GM18909 (cell line): ENCODE data around the gene NTN3.

Source experiments
- ATAC-seq: cut with Tn5 transposase; IDR thresholded peaks from one replicate; pipeline ENCODE4 v1.9.1; 2021; ENCODE audit warnings: mild to moderate bottlenecking; ENCODE audit not compliant: unreplicated experiment, poor library complexity

The NTN3 gene

DNA sequence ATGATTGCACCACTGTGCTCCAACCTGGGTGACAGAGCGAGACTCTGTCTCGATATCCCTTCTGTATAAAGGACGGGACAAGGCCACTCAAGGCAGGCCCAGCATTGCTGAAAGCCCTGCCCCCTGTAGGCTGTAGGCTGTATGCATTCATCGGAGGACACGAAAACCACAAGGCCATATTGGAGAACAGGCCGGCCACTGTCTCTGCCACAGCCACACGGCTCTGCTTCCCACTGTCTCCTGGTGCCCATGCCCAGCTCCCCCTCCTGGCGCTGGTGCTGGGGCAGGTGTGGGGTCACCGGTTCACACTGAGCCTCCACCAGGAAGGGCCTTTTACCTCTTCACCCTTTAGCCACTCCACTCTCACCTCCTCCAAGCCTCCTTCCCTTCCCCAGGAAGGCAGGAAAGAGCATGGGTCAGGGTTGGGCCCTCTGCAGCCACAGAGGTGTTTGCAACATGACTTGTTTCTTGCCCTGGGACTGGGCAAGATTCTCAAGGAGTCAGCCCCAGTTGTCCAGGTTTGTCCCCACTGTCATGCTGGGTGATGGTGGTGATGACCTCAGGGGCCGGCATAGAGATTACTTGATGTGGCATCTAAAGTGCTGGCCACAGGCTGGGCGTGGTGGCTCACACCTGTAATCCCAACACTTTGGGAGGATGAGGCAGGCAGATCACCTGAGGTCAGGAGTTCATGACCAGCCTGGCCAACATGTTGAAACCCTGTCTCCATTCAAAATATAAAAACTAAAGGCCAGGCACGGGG is 5.3 kb upstream of the NTN3 start:
- no peak for ATAC-seq

DNA sequence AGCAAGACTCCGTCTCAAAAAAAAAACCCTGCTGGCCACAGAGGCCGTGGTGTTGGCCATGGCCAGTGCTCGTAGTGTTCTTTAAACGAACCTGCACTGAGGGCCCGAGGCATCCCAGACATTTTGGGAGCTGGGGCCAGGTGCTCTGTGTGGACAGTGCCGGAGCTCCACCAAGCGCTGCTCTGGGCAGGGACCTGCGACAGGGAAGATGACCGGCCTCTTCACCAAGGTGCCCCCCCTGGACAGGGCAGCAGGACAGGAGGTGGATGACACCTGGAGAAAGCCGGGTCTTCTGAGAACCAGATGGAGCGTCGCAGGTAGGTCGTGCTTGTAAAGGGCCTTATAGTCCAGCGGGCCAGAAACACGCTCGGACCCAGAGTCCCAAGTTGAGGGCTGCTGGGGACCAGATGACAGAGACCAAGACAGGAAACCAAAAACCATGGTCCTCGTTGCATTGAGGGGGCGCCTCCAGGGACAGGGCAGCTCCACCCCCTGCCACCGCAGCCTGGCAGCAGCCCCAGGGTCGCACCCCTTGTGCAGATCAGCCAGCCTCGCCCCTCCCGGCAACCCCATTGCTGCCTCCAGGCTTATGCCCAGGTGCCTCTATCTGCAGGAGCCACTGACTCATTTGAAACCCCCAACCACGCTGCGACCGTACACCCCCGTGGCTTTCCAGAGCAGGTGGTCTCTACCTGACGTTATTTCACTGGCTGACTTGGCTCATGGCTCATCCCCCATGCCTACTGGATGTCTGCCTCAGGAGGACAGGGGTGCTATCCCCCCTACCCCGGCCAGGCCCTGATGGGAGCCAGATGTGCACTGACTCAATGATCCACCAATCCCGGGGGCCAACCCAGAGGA is 4.2 kb upstream of the NTN3 start:
- no peak for ATAC-seq

DNA sequence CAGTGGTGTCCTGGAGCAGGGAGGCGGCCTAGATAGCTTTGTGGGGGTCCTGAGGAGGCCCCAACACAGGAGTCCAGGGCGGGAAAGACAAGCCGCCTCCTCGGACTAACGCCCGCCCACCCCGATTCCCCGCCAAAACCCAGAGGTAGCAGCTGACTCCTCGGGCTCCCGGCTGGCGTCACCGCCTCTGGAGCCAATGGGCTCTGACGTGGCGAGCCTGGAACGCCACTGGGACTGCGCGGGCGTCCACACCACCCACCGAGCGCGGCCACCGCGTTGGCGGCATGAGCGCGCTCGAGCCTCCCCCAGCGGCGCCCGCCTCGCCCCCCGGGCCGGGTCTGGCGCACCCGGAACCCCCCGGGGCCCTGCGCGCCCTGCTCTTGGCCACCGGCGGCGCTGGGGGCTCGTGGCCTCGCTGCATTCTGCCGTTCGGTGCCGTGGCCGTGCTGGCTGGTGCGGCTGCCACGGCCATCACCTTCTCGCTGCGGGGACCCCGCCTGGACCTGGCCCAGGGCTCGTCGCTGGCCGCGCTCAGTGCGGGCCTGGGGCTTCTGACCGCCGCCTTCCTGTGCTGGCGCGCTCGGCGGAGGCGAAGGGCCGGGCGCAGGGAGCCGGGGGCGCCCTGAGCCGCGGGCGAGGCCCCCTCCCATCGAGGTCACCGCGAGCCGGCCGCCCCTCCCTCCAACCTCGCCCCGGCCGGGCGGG is 3.4 kb upstream of the NTN3 start:
- no peak for ATAC-seq

DNA sequence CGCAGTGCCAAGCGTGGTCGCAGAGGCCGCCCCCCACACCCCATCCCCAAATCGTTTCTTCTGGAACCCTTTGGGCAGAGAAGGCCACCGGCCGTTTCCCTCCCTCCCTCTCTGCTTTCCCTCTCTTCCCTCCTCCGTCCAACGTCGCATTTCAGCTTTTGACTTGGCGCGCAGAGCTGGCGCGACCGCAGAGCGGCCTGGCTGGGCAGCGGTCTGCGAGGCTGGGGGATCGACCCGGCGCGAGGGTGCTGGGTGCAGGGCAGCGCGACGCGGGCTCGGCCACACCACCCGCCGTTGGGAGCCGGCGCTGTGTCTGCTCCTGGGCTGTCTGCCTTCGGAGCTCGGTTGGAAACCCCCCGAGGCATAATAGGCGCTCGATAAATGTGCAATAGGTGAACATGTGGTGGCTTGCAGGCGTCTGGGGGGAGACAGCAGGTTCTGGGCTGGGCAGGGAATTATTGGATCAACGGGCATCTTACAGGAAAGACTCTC is 2.8 kb upstream of the NTN3 start:
- no peak for ATAC-seq

DNA sequence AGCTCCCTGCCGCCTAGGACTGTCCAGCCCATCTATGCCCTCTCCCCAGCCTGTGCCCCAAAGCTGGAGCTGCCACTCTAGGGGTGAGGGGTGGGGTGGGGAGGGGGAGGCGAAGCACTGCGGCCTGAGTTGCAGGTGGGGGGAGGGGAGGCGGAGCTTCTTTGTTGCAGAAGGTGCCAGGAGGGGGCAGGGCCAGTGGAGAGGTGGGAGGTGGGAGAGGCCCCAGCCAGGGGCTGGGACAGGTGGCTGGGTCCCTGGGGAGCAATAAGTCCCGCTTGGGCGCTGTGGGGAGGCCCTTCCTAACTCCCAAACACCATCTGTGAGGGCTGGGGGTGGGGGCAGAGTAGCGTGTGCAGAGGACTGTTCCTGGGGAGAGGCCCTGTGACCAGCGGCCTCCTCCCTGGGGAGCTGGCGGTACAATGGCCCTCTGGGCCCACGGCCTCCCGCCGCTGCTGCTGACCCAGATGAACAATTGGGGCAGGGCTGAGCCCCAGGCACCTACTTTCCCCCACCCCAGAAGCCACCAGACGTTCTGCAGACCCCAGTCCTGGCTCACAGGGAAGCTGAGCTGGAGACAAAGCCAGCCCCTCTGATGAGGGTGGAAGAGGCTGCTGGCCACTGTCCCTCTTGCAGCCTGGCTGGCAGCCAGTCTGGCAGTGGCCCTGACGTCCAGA is 2.2 kb upstream of the NTN3 start:
- peak; percentile 41 for ATAC-seq

DNA sequence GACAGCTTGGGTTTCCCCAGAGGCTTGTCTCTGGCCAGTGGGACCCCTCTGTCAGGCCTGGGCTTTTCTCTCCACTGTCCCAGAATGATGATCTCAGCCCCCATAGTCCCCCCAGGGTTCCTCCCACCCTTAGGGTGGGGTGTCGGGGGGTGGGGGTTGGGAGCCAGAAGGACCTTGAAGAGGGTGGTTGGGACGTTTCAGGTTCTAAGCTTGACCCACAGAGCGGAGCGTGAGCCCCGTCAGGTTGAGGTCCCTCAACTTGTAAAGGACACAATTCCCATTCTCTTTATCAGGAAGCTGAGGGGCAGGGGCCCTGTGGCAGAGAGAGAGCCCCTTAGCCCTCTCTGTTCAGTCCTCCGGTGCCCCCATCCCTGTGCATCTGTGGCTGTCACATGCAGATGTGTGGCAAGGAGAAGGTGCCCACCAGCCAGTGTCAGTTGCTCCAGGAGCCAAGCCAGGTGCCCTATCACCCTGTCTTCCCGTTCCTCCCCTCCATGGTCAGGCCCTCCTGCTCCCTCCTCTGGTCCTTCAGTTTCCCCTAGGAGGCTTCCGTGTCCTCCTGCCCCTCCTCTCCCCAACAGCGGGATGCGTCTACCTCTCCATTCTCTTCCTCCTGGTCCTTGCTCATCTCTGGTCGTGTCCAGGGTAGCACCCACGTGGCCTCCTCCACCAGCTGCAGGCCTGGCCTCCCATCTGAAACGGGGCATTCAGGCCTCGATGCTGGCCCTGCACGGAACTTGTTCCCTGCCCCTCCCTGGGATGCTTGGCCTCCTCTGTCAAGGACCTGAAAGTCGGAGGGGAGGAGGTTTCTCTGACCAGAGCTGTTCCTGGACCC is 1.5 kb upstream of the NTN3 start:
- no peak for ATAC-seq

DNA sequence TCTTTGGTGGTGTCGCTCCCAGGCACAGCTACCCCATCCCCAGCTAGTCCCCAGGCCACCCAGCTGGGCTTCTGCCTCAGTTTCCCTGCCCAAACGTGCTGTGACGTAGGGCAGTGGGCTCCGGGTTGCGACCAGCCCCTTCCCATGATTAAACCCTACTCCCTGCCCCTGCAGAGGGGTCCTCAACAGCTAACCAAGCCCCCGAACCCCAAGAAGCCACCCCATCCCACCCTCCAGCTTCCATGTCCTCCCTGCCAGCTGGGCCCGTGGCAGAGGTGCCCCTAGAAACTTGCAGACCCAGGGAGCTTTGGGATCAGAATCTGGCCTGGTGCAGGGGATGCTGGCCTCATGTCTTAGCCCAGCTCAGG is 879 bp upstream of the NTN3 start:
- no peak for ATAC-seq

DNA sequence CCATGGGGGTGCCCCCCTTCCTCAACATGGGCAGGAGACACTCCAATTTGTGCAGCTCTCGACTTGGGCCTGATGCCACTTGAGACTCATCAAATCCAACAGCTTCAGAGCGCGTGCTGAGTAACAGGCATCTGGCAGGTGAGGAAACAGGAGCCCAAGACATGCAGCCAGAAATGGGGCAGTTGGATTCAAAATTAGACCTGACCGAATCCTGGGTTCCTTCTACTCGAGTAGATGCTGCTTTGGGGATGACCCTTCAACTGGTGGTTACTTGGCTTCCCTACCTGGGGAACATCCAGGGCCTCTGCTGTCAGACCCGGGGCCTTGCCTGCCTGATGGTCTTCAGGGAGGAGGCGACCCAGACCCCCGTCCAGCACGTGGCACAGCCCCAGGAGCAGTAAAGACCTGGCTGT is 488 bp upstream of the NTN3 start:
- ATAC-seq = no peak

DNA sequence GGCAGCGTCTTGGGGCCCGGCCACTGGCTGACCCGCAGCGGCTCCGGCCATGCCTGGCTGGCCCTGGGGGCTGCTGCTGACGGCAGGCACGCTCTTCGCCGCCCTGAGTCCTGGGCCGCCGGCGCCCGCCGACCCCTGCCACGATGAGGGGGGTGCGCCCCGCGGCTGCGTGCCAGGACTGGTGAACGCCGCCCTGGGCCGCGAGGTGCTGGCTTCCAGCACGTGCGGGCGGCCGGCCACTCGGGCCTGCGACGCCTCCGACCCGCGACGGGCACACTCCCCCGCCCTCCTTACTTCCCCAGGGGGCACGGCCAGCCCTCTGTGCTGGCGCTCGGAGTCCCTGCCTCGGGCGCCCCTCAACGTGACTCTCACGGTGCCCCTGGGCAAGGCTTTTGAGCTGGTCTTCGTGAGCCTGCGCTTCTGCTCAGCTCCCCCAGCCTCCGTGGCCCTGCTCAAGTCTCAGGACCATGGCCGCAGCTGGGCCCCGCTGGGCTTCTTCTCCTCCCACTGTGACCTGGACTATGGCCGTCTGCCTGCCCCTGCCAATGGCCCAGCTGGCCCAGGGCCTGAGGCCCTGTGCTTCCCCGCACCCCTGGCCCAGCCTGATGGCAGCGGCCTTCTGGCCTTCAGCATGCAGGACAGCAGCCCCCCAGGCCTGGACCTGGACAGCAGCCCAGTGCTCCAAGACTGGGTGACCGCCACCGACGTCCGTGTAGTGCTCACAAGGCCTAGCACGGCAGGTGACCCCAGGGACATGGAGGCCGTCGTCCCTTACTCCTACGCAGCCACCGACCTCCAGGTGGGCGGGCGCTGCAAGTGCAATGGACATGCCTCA is 773 bp downstream of the NTN3 start:
- no peak for ATAC-seq

DNA sequence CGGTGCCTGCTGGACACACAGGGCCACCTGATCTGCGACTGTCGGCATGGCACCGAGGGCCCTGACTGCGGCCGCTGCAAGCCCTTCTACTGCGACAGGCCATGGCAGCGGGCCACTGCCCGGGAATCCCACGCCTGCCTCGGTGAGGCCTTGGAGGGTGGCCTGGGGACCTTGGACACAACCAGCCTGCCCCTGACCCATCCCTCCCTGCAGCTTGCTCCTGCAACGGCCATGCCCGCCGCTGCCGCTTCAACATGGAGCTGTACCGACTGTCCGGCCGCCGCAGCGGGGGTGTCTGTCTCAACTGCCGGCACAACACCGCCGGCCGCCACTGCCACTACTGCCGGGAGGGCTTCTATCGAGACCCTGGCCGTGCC is 1.4 kb downstream of the NTN3 start:
- ATAC-seq = no peak

DNA sequence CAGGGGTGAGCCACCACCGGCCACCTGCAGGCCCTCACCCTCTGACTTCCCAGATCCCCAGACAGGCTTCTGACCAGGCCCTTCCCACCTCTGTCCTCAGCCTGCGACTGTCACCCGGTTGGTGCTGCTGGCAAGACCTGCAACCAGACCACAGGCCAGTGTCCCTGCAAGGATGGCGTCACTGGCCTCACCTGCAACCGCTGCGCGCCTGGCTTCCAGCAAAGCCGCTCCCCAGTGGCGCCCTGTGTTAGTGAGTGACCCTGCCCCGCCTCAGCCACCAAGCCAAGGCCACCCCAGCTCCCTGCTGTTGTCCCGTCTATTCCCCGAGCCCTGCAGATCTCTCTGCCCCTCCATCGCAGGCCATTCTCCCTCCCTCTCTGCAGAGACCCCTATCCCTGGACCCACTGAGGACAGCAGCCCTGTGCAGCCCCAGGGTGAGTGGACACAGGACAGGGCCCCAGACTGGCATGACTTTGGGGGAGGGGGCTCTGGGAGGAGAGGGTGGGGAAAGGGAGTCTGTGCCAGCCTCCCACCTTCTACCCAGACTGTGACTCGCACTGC is 1.9 kb downstream of the NTN3 start:
- ATAC-seq = no peak

DNA sequence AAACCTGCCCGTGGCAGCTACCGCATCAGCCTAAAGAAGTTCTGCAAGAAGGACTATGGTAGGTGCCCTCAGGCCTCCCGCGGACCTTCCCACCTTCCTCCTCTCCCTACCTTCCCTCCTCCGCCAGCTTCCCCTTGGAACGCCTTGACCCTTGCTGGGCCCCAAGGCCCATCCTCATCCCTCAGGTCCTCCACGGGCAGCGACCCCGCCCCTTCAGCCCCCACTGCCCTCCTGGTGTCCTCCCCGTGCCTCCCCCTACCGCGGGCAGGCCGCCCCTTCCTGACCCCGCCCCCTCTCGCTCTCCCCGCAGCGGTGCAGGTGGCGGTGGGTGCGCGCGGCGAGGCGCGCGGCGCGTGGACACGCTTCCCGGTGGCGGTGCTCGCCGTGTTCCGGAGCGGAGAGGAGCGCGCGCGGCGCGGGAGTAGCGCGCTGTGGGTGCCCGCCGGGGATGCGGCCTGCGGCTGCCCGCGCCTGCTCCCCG is 2.4 kb downstream of the NTN3 start:
- no peak for ATAC-seq

DNA sequence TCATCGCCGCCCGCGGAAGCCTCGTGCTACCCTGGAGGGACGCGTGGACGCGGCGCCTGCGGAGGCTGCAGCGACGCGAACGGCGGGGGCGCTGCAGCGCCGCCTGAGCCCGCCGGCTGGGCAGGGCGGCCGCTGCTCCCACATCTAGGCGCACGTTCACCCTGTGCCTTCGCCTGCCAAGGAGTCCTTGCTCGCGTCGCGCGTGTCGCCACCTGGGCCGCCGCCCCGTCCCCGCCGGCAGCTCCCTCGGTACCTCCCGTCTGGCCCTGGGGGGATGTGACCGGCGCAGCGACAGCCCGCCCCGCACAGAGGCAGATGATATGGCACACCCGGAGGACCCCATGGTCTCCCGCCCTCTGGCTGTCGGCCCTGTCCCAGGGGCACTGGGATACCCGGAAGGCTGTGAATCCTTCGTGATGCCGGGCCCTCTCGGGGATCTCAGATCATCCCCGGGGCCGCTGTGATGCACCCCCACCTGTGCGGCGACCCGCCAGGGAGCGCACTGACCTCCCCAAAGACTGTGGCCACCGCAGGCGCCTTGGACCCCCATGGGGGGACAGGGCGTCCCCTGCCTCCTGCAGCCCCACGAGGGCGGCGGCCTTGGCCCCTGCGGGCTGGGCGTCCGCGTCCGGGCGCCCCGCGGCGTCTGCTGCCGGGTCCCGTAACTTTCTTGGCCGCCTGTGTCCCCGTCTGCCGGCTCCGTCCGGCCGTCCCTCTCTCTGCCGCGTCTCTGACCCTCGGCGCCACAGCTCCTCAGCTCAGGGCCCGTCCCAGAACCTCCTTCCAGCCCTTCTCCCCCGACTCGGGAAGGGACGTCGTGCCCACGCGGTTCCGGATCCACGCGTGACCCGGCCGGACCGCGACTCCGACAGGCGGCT is 3.1 kb downstream of the NTN3 start:
- ATAC-seq = peak; percentile 29

DNA sequence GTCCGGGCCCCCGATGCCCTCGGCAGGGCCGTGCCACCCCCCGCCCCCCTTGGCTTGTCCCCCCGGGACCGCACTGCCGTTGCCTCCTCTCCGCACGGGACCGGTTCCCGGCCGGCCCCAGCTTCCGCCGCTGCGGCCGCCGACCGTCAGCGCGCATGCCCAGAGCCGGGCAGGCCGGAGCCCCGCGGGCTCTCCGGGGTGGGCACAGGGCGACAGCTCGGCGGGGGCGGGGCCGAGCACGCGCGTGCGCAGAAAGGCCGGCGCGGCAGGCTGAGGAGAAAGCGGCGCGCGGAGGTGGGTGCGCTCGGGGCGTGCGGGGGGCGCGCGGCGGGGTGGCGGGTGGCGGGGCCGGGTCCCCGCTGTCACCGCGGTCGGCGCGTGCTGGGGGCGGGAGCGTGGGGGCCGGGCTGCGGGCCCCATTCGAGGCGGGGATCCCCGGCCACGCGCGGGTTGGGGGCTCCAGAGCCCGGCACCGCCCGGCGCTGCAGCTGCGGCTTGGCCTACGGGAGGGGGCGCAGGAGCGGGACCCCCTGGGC is 3.8 kb downstream of the NTN3 start, which contains the start of gene TBC1D24:
TBC1D24 (plus strand) TSS at position 251 of the 536 bp plus-strand sequence. CDS start 21,022 bp downstream, outside the sequence.
- peak; percentile 57 for ATAC-seq

DNA sequence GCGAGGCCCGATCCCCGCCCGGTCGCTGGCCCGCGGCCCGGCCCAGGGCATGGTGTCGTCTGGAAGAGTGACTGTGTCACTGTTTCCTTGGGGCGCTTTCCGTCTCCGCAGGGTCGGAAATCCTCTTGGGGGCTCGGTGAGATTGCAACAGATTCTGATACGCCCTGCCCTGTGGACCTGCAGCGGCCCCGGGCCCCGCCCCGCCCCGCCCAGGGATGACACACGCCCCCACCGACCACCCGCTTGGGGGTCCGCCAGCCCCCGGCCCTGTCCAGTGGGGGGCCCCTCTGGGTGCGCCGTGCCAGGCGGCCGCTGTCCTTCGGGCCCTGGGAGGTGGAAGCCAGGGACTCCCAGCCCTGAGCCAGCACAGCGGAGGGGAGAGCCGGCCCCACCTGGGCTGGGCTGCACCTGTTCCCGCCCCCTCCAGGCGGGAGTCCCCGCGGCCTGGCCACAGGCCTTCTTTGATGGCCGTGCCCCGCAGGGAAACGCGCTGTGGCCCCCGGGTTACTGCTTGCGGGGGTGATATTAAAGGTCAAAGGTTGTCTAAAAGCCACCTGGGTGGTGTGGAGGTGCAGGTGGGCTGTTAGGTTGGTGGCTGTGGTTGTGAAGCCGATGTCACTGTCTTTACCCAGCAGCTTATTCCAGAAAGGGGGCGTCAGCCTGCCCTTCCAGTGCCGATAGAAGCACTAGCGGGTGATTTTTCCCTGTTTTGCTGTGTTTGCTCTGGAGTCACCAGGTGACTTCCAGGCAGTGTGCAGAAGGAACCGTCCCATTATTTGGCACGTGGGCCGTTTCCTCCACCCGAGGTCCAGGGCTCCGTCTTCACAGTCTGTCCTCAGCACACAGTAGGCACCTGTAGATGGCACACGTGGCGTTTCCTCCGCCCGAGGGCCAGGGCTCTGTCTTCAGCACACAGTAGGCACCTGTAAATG is 4.6 kb downstream of the NTN3 start:
- ATAC-seq = peak; percentile 4

DNA sequence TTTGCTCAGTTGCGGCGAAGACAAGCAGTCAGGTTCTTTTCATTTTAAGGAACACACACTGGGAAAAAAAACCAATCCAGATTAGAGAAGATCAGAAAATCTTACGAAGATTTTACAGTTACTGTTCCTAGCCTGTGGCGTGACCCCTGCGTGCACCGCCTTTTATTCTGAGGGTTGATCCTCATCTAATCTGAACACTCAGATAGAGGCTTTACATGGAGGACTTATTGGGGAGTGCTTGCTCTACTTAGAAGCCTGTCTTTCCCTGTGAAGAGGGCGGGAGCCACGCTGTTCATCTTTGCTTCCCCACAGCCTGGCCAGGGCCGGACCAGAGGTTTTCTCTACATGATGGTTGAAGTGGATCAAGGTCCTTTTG is 5.2 kb downstream of the NTN3 start:
- ATAC-seq = no peak
